ENCODE measurements around the gene UBALD2. TPM values are rescaled to one million over a fixed set of nuclear protein-coding genes. Genes with fewer than 3 reads are reported as not detected.

The UBALD2 gene
- total RNA-seq, 1 donor = 5.1 TPM

- H3K27ac ChIP-seq (ENCODE audit: low read depth, low read length) = no peak within 1 kb of the TSS
- H3K36me3 ChIP-seq (ENCODE audit: insufficient read depth, low read length) = peaks cover 20% of the 10 kb centered on the region
- no peak within 1 kb of the TSS for H3K4me3 ChIP-seq (ENCODE audit: insufficient read depth, low read length)
- H2AFZ ChIP-seq (ENCODE audit: low read length) = no peak within 1 kb of the TSS
- H3K4me2 ChIP-seq (ENCODE audit: insufficient read depth, low read length) = no peak within 1 kb of the TSS
- H3K79me2 ChIP-seq (ENCODE audit: insufficient read depth, low read length) = no peaks in the 10 kb centered on the region
- H4K20me1 ChIP-seq (ENCODE audit: insufficient read depth, low read length) = no peaks in the 10 kb centered on the region
- no peak for DNase-seq (ENCODE audit: insufficient read length, low spot score, missing footprints)
- H3K27me3 ChIP-seq (ENCODE audit: insufficient read depth, low read length) = no peaks in the 10 kb centered on the region
- H3K4me1 ChIP-seq (ENCODE audit: insufficient read depth, low read length) = no peaks in the 10 kb centered on the region
- H3K9me3 ChIP-seq (ENCODE audit: low read depth, low read length) = no peaks in the 10 kb centered on the region
- TF ChIP-seq CTCF (IDR thresholded peaks at IDR 0.05; ENCODE audit: extremely low read depth, low read depth, low read length) = no peak
These were observed 42.8 kb downstream of the UBALD2 start, which contains the start of gene QRICH2 for GRCh38 chr17:76307966-76308338. QRICH2 (minus strand) TSS chr17:76308276; CDS start chr17:76307998, 278 bp downstream.

- TF ChIP-seq CTCF (IDR thresholded peaks at IDR 0.05; ENCODE audit: extremely low read depth, low read depth, low read length) = no peak
- H4K20me1 ChIP-seq (ENCODE audit: insufficient read depth, low read length) = no peaks in the 10 kb centered on the region
- no peaks in the 10 kb centered on the region for H3K9me3 ChIP-seq (ENCODE audit: low read depth, low read length)
- H2AFZ ChIP-seq (ENCODE audit: low read length) = no peak overlapping the region
- H3K36me3 ChIP-seq (ENCODE audit: insufficient read depth, low read length) = peaks cover 28% of the 10 kb centered on the region
- no peak for DNase-seq (ENCODE audit: insufficient read length, low spot score, missing footprints)
- no peaks in the 10 kb centered on the region for H3K4me1 ChIP-seq (ENCODE audit: insufficient read depth, low read length)
- no peak overlapping the region for H3K4me3 ChIP-seq (ENCODE audit: insufficient read depth, low read length)
- H3K27me3 ChIP-seq (ENCODE audit: insufficient read depth, low read length) = no peaks in the 10 kb centered on the region
- H3K4me2 ChIP-seq (ENCODE audit: insufficient read depth, low read length) = no peak overlapping the region
- no peak overlapping the region for H3K27ac ChIP-seq (ENCODE audit: low read depth, low read length)
- no peaks in the 10 kb centered on the region for H3K79me2 ChIP-seq (ENCODE audit: insufficient read depth, low read length)
These were observed 44.3 kb downstream of the UBALD2 start for GRCh38 chr17:76309461-76309860.

- Histone ChIP-seq H3K36me3 (ENCODE audit: insufficient read depth, low read length) (peaks cover 28% of the 10 kb centered on the region), H3K4me3 (ENCODE audit: insufficient read depth, low read length) (no peak overlapping the region), H3K9me3 (ENCODE audit: low read depth, low read length) (no peaks in the 10 kb centered on the region), H3K79me2 (ENCODE audit: insufficient read depth, low read length) (no peaks in the 10 kb centered on the region), H3K27ac (ENCODE audit: low read depth, low read length) (no peak overlapping the region), H4K20me1 (ENCODE audit: insufficient read depth, low read length) (no peaks in the 10 kb centered on the region), H3K4me1 (ENCODE audit: insufficient read depth, low read length) (no peaks in the 10 kb centered on the region), H3K27me3 (ENCODE audit: insufficient read depth, low read length) (no peaks in the 10 kb centered on the region), H2AFZ (ENCODE audit: low read length) (no peak overlapping the region), H3K4me2 (ENCODE audit: insufficient read depth, low read length) (no peak overlapping the region)
- TF ChIP-seq CTCF (IDR thresholded peaks at IDR 0.05; ENCODE audit: extremely low read depth, low read depth, low read length) = no peak
- no peak for DNase-seq (ENCODE audit: insufficient read length, low spot score, missing footprints)
These were observed 47.6 kb downstream of the UBALD2 start for GRCh38 chr17:76312735-76313134.

GRCh38 chr17:76314392-76315227, 49.5 kb downstream of the UBALD2 start:
- Histone ChIP-seq H3K4me2 (ENCODE audit: insufficient read depth, low read length) (no peak overlapping the region), H3K36me3 (ENCODE audit: insufficient read depth, low read length) (peaks cover 28% of the 10 kb centered on the region), H3K4me3 (ENCODE audit: insufficient read depth, low read length) (no peak overlapping the region), H3K9me3 (ENCODE audit: low read depth, low read length) (no peaks in the 10 kb centered on the region), H3K4me1 (ENCODE audit: insufficient read depth, low read length) (no peaks in the 10 kb centered on the region), H3K79me2 (ENCODE audit: insufficient read depth, low read length) (no peaks in the 10 kb centered on the region), H3K27me3 (ENCODE audit: insufficient read depth, low read length) (no peaks in the 10 kb centered on the region), H3K27ac (ENCODE audit: low read depth, low read length) (no peak overlapping the region), H2AFZ (ENCODE audit: low read length) (no peak overlapping the region), H4K20me1 (ENCODE audit: insufficient read depth, low read length) (no peaks in the 10 kb centered on the region)
- DNase-seq (ENCODE audit: insufficient read length, low spot score, missing footprints) = no peak
- TF ChIP-seq CTCF (IDR thresholded peaks at IDR 0.05; ENCODE audit: extremely low read depth, low read depth, low read length) = no peak
